T-helper 2 cell treated with Interferon-gamma antibody and Interleukin-4, amounts not matched to agents 5 μg/mL and 100 μg/mL, for 36 hours (primary cell): ENCODE data around the gene GTF2A1L.

Experiments used
- DNase-seq: peaks from one replicate; pipeline ENCODE4 v3.0.0; 2021; ENCODE audit warnings: low spot score
- H3K27ac Mint-ChIP-seq: one replicate; pipeline ENCODE4 v1.8.0; 2021; ENCODE audit warnings: mild to moderate bottlenecking, mixed read lengths
- H3K27me3 Mint-ChIP-seq: one replicate; pipeline ENCODE4 v1.8.0; 2021; ENCODE audit warnings: low read depth, mixed read lengths
- H3K36me3 Mint-ChIP-seq: one replicate; pipeline ENCODE4 v1.8.0; 2021; ENCODE audit warnings: low read depth, mixed read lengths
- H3K4me1 Mint-ChIP-seq: one replicate; pipeline ENCODE4 v1.8.0; 2021; ENCODE audit warnings: low read depth, mixed read lengths
- H3K4me3 Mint-ChIP-seq: one replicate; pipeline ENCODE4 v1.8.0; 2022; ENCODE audit warnings: mild to moderate bottlenecking, moderate library complexity, mixed read lengths
- H3K9me3 Mint-ChIP-seq: one replicate; pipeline ENCODE4 v1.8.0; 2021; ENCODE audit warnings: mixed read lengths

GTF2A1L gene, protein sequence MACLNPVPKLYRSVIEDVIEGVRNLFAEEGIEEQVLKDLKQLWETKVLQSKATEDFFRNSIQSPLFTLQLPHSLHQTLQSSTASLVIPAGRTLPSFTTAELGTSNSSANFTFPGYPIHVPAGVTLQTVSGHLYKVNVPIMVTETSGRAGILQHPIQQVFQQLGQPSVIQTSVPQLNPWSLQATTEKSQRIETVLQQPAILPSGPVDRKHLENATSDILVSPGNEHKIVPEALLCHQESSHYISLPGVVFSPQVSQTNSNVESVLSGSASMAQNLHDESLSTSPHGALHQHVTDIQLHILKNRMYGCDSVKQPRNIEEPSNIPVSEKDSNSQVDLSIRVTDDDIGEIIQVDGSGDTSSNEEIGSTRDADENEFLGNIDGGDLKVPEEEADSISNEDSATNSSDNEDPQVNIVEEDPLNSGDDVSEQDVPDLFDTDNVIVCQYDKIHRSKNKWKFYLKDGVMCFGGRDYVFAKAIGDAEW

DNA sequence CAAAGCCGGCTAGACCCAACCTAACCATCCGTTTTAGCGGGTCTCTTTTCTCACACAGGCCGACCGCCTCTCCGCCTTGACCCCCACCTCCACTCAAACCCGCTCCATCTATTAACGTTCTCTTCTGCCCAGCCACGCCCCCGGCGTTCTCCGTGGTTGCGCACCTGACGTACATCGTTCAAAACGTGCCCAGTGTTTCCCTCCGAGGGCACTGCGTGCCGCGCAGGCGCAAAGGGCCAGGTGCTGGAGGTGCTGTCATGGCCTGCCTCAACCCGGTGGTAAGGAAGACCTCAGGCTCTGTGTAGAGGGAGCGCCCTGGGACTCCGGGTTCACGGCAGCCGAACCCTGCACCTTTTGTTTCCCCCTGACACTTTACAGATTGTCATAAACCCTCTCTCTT is at the start of gene GTF2A1L:
TSS of gene GTF2A1L (plus strand) at position 239 of the 400 bp plus-strand sequence. CDS start at position 258, 19 bp downstream.
- Mint-ChIP-seq H3K9me3 (no peaks in the 10 kb centered on the region), H3K27ac (no peak within 1 kb of the TSS), H3K4me3 (no peak within 1 kb of the TSS), H3K27me3 (peaks cover 6% of the 10 kb centered on the region), H3K36me3 (no peaks in the 10 kb centered on the region), H3K4me1 (no peaks in the 10 kb centered on the region)
- no peak for DNase-seq

DNA sequence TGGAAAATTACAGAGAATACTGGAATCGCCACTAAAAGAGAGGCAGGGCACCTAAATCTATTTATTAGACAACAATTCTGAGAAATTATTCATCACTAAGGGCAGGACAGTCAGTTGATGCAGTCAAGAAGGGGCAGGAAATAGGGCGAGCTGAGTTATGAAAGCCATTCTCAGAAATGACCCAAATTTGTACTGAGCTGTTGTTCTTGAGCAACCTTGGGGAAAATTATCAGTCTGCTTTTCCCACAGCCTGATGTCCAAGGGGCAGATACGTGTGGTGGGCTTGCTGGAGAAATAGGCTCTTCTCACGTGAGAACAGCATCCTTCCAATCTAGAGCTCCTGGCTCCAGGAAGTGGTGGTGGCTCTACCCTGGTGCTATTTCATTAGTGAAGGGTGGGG is 49.1 kb upstream of the GTF2A1L start:
- Mint-ChIP-seq H3K27me3 (no peaks in the 10 kb centered on the region), H3K4me3 (no peak overlapping the region), H3K27ac (no peak overlapping the region), H3K36me3 (no peaks in the 10 kb centered on the region), H3K9me3 (no peaks in the 10 kb centered on the region), H3K4me1 (no peaks in the 10 kb centered on the region)
- DNase-seq: no peak

DNA sequence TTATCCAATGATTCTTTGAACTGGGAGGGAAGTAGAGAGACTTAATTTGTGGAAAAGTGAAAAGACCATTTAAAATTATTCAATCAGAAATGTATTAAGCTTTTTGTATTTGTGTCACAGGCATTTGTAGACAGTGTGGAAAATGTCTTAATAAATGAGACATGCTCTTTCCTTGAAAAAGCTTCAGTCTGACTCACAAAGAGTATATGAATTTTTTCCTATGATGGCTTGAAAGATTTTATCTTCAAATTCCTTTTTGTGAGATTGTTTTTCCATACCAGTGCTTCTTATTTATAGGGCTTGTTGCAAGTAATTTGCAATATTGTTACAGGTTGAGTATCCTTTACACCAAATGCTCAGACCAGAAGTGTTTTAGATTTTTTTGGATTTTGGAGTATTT is 48.2 kb upstream of the GTF2A1L start:
- Mint-ChIP-seq H3K27me3 (no peaks in the 10 kb centered on the region), H3K4me1 (peaks cover under 1% of the 10 kb centered on the region), H3K4me3 (no peak overlapping the region), H3K27ac (no peak overlapping the region), H3K36me3 (no peaks in the 10 kb centered on the region), H3K9me3 (no peaks in the 10 kb centered on the region)
- no peak for DNase-seq

DNA sequence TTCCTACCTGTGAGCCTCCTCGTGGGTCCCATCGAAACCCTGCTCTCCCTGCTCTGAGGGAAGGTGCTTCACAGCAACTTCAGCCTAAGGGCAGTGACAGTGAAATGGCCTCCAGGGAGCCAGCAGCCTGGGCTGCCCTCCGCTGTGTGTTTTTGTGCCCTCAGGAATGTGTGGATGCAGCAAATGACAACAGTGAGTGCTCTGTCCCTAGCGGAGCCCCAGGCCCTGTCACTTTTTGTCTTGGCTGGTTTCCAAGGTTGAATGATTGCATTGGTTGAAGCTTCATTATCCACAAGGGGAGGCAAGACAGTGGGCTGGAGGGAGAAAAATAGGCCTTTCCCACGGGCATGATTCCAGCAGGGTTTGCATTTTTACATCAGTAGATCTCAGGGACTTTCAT is 44.8 kb upstream of the GTF2A1L start:
- H3K4me1 Mint-ChIP-seq: peaks cover 6% of the 10 kb centered on the region

DNA sequence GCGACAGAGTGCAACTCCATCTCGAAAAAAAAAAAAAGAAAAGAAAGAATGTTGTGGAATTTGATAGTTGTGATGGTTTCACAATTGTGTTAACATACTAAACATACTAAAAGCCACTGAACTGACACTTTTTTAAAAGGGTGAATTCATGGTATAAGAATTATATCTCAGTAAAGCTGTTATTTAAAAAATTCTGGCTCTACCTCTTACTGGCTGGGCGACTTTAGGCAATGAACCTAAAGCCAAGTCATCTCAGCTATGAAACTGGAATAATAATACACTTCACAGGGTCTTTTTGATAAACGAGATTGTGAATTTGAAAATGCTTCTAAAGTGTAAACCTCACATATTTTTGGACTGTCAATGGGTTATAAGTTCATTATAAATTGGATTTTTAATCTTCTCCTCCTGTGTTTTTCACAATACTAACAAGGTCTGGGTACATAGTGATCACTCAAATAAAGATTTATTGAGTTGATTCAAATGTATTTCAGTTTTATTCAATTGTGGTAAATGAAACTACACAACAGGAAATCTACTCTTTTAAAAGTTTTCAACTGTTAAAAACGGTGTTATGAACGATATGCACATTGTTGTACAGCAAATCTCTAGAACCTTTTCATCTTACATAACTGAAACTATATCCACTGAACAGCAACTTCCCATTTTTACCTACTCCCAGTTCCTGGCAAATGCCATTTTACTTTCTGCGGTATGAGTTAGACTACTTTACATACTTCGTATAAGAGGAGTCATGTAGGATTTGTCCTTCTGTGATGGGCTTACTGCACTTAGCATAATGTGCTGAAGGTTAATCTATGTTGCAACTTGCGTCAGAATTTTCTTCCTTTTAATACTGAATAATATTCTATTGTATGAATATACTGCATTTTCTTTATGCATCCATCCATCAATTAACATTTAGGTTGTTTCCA is 43.0 kb upstream of the GTF2A1L start:
- Mint-ChIP-seq H3K27ac (peak overlapping the region; percentile 10), H3K4me3 (peak overlapping the region; percentile 12)

More for the DNA sequence above, 44.8 kb upstream of the GTF2A1L start:
- Mint-ChIP-seq H3K27me3 (no peaks in the 10 kb centered on the region), H3K36me3 (no peaks in the 10 kb centered on the region), H3K27ac (no peak overlapping the region), H3K4me3 (no peak overlapping the region), H3K9me3 (no peaks in the 10 kb centered on the region)
- no peak for DNase-seq

DNA sequence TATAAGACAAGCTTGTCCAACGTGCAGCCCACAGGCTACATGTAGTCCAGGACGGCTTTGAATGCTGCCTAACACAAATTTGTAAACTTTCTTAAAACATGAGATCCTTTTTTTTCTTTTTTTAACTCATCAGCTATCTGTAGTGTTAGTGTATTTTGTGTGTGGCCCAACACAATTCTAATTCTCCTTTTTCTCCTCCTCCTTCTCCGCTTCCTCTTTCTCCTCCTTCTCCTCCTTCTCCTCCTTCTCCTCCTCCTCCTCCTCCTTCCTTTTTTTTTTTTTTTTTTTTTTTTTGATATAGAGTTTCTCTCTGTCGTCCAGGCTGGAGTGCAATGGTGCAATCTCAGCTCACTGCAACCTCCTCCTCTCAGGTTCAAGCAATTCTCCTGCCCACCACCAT is 39.3 kb upstream of the GTF2A1L start:
- H3K4me3 Mint-ChIP-seq: no peak overlapping the region
- H3K9me3 Mint-ChIP-seq: no peaks in the 10 kb centered on the region
- peaks cover 9% of the 10 kb centered on the region for H3K27me3 Mint-ChIP-seq
- no peak overlapping the region for H3K27ac Mint-ChIP-seq
- DNase-seq: no peak
- H3K4me1 Mint-ChIP-seq: peaks cover 6% of the 10 kb centered on the region
- no peaks in the 10 kb centered on the region for H3K36me3 Mint-ChIP-seq

More for the DNA sequence above, 43.0 kb upstream of the GTF2A1L start:
- DNase-seq: no peak
- Mint-ChIP-seq H3K36me3 (no peaks in the 10 kb centered on the region), H3K4me1 (peaks cover 6% of the 10 kb centered on the region), H3K27me3 (no peaks in the 10 kb centered on the region), H3K9me3 (no peaks in the 10 kb centered on the region)

DNA sequence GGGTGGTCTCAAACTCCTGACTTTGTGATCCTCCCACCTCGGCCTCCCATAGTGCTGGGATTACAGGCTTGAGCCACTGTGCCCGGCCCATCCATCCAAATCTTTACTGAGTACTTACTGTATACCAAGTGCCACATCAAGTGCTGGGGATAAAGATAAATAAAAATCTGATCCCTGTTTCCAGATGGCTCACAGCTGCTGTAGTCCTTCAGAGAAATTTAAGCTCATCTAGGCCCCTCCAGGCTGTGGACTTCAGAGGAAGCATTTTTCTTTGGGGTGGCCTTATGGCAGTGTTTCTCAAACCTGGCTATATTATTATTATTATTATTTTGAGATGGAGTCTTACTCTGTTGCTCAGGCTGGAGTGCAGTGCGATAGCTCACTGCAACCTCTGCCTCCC is 33.7 kb upstream of the GTF2A1L start:
- H3K27me3 Mint-ChIP-seq: peaks cover 9% of the 10 kb centered on the region
- peaks cover 4% of the 10 kb centered on the region for H3K4me1 Mint-ChIP-seq
- H3K27ac Mint-ChIP-seq: no peak overlapping the region
- no peak for DNase-seq
- no peaks in the 10 kb centered on the region for H3K36me3 Mint-ChIP-seq
- H3K9me3 Mint-ChIP-seq: no peaks in the 10 kb centered on the region
- no peak overlapping the region for H3K4me3 Mint-ChIP-seq

DNA sequence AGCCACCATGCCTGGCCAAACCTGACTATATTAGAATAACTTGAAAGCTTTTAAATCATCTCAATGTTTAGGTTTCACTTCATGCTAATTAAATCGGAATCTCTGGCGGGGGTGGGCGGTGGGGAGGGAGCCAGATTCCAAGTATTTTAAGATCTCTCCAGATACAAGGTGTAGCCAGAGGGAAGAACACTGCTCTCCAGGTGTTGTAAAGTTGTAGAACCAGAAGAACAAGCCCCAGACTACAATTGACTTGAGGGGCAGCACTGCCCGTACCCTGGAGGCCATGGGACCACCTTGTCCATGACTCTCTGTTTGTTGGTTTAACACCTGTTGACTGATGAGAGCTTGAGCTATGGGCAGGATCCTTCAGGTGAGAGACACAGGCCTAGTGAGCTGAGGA is 33.1 kb upstream of the GTF2A1L start:
- H3K27ac Mint-ChIP-seq: no peak overlapping the region
- peaks cover 7% of the 10 kb centered on the region for H3K4me1 Mint-ChIP-seq
- no peak overlapping the region for H3K4me3 Mint-ChIP-seq
- DNase-seq: no peak
- peaks cover 12% of the 10 kb centered on the region for H3K27me3 Mint-ChIP-seq
- H3K36me3 Mint-ChIP-seq: no peaks in the 10 kb centered on the region
- H3K9me3 Mint-ChIP-seq: no peaks in the 10 kb centered on the region

DNA sequence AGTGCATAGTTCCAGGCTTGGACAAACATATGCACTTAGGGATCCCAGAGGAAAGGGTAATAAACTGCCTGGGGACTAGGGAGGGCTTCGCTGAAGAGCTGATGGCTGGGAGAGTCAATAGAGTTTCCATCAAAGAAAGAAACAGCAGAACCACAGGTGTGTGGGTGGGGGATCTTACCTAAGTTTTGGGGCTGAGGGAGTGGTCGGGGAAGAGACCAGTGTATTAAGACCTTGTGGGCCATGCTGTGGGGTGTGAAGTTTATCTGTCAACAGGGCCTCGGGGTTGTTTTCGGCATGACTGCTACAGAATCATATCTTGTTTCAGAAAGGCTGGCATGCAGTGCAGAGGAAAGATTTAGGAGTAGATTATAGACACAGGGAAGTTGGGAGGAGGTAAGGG is 31.2 kb upstream of the GTF2A1L start:
- Mint-ChIP-seq H3K9me3 (no peaks in the 10 kb centered on the region), H3K27ac (no peak overlapping the region), H3K4me3 (no peak overlapping the region), H3K27me3 (peaks cover 8% of the 10 kb centered on the region), H3K36me3 (no peaks in the 10 kb centered on the region), H3K4me1 (peaks cover 7% of the 10 kb centered on the region)
- no peak for DNase-seq

DNA sequence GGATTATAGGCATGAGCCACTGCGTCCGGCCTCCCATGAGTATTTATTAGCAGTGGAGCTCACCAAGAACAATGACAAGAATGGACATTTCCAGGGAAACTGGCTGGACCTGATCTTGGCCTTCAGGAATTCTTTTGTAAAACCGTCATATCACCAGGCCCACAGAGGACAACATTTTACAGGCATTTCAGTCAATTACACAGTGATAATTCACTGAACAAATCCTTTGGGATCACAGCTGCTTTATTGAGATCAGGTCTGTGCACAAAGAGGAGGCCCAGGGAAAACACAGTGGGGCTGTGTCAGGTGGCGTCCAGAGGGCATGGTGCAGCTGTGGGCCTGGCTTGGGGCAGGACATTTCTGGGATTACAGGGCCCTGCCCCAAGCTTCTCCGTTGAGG is 30.1 kb upstream of the GTF2A1L start:
- no peaks in the 10 kb centered on the region for H3K9me3 Mint-ChIP-seq

DNA sequence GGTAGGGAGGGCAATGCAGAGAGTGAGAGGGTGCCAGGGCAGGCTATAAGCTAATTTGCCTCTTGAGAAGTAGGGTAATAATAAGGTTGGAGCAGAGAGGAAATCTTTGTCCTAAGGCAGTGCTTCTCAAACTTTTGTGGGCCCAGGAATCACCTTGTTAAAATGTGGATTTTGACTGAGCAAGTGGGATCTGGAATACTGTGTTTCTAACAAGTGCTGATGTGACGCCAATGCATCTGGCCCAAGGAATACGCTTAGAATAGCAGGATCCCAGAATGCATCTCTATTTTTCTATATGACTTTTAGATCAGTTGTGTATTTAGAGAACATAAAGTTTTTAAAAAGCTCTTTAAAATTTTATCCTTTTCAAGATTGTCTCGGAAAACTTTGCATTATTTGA is 29.7 kb upstream of the GTF2A1L start:
- Mint-ChIP-seq H3K27ac (no peak overlapping the region), H3K9me3 (no peaks in the 10 kb centered on the region), H3K4me1 (peaks cover 7% of the 10 kb centered on the region), H3K27me3 (peaks cover 8% of the 10 kb centered on the region), H3K36me3 (no peaks in the 10 kb centered on the region), H3K4me3 (no peak overlapping the region)
- no peak for DNase-seq

More for the DNA sequence above, 30.1 kb upstream of the GTF2A1L start:
- no peak for DNase-seq
- no peaks in the 10 kb centered on the region for H3K36me3 Mint-ChIP-seq
- H3K4me1 Mint-ChIP-seq: peaks cover 7% of the 10 kb centered on the region
- H3K27me3 Mint-ChIP-seq: peaks cover 8% of the 10 kb centered on the region
- H3K4me3 Mint-ChIP-seq: no peak overlapping the region
- no peak overlapping the region for H3K27ac Mint-ChIP-seq

DNA sequence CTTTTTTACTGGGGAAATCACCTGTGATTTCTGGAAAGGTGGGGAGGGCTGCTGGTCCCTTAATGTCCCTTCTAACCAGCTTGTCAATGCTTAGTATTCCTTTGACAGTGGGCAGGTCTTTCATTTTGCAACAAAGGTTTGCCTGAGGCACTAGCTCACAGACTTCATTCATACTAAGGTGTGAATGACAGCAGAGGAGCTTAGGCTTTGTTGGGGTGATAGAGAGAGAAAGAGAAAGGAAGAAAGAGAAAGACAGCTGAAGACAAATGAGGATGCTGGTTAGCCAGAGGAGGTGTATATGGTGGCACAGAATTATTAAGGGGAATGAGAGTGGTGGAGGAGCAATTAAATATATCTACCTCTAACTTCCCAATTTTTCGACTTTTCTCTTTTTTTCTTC is 28.9 kb upstream of the GTF2A1L start:
- Mint-ChIP-seq H3K4me1 (peaks cover 7% of the 10 kb centered on the region), H3K9me3 (no peaks in the 10 kb centered on the region), H3K27ac (no peak overlapping the region), H3K36me3 (no peaks in the 10 kb centered on the region), H3K27me3 (peaks cover 8% of the 10 kb centered on the region), H3K4me3 (no peak overlapping the region)
- no peak for DNase-seq

DNA sequence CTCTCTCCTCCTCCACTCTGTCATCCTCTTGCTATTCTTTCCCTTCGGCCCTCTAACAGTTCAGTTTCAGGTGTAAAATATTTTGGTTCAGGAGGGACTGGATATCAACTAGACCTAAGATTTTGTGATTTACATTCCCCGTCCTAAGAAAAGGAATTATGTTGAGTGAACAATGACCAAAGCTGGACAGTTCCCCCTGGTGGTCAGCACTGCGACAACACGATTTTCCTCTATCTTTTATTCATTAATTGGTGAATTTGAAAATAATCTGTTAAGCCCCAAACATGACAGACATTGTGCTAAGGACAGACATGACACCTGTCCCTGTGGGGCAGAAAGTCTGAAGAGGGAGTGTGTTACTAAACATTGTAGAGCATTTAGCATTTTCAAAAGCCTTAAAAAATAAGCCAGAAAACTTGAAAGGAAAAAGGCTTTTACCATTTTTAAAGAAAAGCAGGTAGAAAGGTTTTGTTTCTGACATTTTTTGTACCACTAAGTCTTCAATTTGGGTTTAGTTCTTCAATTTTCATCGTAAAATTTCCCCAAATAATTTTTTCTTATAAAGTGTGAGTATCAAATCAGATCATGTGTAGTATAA is 28.4 kb upstream of the GTF2A1L start:
- no peaks in the 10 kb centered on the region for H3K9me3 Mint-ChIP-seq
- H3K4me1 Mint-ChIP-seq: peaks cover 7% of the 10 kb centered on the region
- peaks cover 8% of the 10 kb centered on the region for H3K27me3 Mint-ChIP-seq
- H3K36me3 Mint-ChIP-seq: no peaks in the 10 kb centered on the region
- DNase-seq: no peak
- no peak overlapping the region for H3K4me3 Mint-ChIP-seq
- H3K27ac Mint-ChIP-seq: no peak overlapping the region

DNA sequence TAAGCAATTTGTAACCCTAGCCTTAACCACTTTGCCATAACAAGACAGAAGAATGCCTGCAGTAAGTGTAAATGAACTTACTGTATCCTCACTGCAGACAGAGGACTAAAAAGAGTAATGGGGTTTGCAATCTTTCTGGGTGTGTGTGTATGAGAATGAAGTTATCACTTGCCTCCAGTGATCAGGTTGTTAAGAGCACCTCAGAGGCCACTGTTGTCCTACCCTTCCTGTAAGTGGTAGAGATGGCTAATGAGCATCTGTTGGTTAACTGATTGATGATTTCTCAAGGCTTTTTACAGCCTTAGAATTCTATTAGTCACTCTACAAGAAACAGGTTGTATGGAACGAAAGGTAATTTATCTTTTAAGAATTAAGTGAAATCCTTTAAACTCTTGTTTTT is 27.6 kb upstream of the GTF2A1L start:
- no peaks in the 10 kb centered on the region for H3K9me3 Mint-ChIP-seq
- H3K27ac Mint-ChIP-seq: no peak overlapping the region
- H3K4me3 Mint-ChIP-seq: no peak overlapping the region
- H3K36me3 Mint-ChIP-seq: no peaks in the 10 kb centered on the region
- H3K4me1 Mint-ChIP-seq: peaks cover 7% of the 10 kb centered on the region
- H3K27me3 Mint-ChIP-seq: peaks cover 8% of the 10 kb centered on the region
- DNase-seq: no peak
